ENCODE data around the gene EXTL1.
A peak's percentile ranks its signal among the peaks of the same experiment; 100 is the strongest.

EXTL1 gene

GRCh38 chr1:26044971-26045721, 23.6 kb downstream of the EXTL1 start:
- DNase-seq: no peak

DNA sequence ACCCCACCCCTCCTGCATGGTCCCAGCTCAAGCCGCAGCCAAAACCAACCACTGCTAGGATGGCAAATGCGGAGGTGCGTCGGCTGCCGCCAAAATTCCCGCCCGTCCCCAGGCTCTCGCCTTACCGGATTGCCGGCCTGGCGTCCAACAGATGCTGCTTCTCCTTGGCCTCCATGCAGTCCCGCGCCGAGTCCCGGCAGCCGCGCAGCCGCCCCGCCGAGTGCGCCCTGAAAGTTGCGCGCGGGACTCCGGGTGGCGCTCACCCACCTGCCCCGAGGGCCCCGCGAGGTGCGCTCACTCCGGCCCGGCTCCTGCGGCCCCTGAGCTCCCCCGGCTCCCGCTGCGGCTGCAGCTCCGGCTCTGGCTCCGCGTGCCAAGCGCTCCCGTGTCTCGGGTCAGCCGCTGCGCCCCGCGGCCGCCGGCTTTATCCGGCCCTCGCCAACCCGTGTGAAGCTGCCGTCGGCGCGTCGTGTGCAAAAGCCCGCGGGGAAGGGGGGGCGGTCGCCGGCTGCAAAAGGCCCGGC, 24.2 kb downstream of the EXTL1 start, which contains the start of gene SLC30A2:
Gene SLC30A2, minus strand, starts transcription at position 397 of the 524 bp plus-strand sequence. Its CDS starts 222 bp downstream, at position 175.
- DNase-seq: no peak

GRCh38 chr1:26046246-26047095, 24.9 kb downstream of the EXTL1 start:
- no peak for DNase-seq

DNA sequence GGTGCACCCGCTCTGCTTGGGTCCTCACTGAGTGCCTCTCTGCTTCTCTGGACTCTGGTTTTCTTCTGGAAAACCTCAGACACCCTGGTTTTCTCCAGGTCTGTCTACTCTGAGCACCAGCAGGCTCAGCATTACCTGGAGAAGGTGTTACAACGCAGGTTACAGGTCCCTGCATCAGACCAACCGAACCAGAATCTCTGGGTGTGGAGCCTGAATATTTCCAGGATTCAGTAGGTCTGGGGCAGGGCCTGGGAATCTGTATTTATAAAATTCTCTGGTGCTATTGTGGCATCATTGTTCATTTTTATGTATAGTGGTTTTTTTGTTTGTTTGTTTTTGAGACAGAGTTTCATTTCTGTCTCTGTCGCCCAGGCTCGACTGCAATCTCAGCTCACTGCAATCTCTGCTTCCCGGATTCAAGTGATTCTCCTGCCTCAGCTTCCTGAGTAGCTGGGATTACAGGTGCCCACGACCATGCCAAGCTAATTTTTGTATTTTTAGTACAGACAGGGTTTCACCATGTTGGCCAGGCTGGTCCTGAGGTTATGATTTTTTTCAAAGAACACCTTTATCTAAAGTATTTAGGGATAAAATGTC, 25.8 kb downstream of the EXTL1 start:
- no peak for DNase-seq

DNA sequence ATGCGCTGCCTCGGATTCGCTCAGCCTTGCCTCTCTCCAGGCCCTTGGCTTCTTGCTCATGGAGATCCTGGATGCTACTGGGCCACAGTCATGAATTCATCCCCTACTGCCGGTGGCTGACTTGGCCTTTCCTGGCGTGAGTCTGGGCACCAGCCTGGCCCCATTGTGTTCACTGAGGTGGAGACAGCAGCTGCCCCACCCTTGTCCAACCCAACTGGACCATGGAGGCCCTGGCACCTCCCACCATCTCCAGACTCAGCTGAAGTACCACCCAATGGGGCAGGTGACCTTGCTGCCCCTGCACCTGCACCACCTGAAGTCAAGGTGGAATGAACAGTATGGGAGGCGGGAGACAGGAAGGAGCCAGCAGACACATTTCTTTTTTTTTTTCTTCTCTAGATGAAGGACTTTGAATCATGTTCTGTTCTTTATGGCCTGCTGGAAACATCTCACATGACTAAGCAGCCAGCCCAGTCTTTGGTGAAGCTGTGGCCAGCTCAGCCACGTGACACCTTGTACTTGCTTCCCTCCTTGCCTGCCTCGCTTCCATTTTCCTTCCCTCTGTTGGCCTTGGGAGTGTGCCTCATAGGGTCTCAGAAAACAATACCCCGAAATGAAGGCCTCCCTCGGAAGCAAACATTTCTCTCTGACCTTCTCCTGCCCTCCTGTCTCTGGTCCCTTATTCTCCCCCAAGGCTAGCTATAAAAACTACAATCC, 28.1 kb downstream of the EXTL1 start:
- DNase-seq: peak; percentile 39

DNA sequence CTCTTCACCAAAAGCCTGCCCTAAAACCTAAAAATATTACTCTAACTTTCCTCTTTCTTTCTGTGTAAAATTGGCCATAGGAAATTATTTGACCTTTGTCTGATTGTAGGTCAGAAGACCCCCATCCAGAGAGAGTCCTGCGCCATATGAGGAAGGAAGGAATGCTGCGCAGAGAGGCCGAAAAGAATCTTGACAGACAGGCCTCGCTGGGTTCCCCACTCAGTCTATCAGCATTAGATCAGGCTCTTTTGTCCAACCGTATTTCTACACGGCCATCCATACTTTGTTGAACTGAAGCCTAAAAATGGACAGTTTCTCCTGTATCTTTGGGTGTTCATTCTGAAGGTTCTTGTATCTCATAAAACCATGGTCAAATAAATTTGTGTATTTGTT, 28.7 kb downstream of the EXTL1 start:
- DNase-seq: no peak

GRCh38 chr1:26053718-26054560, 32.4 kb downstream of the EXTL1 start:
- no peak for DNase-seq

- DNase-seq: no peak
Measured at GRCh38 chr1:26055041-26055440, 33.5 kb downstream of the EXTL1 start.

DNA sequence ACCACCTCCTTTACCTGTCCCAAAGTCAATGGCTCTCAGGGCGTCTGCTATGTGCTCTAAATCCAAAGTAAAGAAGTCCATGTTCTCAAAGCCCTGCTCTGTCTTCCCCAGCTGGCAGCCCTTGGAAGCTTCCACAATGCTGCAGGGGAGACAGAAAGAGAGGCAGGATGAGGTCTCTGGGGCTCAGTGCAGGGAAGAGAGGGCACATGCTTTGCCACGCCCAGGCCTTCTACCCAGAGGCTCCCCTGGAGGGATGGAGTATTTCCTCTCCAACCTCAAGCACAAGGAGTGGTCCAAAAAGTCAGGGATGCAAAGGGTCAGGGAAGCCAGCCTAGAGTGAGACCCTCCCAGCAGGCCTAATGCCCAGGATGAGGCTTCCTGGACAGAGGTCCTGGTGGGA, 35.6 kb downstream of the EXTL1 start:
- DNase-seq: no peak

GRCh38 chr1:26058052-26058595, 36.5 kb downstream of the EXTL1 start:
- DNase-seq: no peak

- no peak for DNase-seq
Measured at GRCh38 chr1:26059906-26060305, 38.3 kb downstream of the EXTL1 start.

- no peak for DNase-seq
Measured at GRCh38 chr1:26060832-26061574, 39.4 kb downstream of the EXTL1 start.

DNA sequence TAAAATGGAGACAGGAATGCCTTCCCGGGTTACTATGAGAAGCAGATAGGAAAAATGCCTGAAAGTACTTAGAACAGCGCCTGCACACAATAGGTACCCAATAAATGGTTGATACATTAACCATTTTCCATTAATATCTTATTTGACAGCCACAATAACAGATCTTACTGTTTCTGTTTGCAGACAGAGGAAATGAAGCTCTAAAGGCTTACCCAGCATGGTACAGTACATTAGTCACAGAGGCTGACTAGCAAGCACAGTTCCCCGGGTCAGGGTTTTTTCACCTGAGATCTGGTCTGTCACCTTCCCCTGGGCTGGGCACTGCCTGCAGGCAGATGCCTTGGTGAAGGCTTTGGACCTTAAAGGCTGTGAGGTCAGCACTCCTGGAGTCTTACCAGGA, 43.0 kb downstream of the EXTL1 start:
- no peak for DNase-seq

DNA sequence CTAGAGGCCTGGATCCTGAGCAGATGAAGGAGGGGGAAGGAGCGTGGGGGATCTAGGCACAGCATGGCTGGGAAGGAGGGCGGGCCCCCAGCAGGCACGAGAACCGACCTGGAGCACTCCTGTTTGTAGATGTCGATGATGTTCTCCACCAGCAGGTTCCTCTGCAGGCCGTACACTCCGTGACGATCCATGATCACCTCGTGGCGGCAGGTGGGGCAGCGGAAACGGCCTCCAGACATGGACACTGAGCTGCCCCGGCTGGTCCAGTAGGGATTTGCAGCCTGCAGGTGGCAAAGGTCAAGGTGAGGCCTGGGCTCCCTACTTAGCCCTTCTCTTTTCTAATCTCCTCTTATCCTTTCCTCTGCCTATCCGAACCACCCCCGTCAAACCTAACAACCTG, 44.6 kb downstream of the EXTL1 start:
- no peak for DNase-seq

DNA sequence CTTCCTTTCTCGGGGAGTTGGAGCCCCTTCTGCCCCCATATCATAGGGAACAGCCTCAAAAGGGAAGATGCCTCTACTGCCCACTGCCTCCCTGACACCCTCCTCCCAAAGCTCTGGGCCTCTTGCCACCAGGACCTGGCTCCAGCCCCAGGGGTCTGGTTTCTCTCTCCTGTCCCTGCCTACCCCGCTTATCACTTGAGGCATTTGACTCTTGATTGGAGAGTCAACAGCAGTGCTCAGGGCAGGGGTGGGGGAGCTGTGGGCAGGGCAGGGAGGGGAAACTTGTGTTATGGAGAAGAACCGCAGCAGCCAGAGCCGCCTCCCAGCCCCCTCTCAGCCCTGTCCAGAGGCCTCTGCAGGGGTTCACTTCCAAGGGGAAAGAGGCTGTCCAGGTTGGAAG, 45.3 kb downstream of the EXTL1 start:
- DNase-seq: no peak

DNA sequence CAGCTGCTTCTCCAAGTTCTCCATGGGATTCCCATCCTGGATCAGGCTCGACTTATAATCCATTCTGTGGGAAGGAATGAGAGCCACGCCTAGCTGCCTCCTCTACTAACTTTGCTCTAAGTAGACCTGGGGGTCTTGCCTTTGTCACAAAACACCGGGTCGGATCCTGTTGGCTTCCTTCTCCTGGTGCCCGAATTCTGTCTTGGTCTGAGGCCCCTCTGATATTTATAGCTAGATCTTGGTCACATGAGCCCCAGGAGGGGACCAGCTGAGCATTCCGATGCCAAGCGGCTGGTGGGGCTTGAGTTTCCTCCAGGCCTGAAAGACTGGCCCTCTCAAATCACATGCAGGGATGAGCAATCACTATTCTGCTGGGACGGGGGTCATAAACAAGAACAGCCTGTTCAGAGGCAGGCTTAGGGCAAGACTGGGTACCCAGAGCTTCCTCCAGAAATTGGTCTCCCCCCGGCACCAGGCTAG, 45.9 kb downstream of the EXTL1 start, which contains the start of gene TRIM63:
Gene TRIM63, minus strand, starts transcription at position 199 of the 480 bp plus-strand sequence. Its CDS starts 136 bp downstream, at position 63.
- no peak for DNase-seq

DNA sequence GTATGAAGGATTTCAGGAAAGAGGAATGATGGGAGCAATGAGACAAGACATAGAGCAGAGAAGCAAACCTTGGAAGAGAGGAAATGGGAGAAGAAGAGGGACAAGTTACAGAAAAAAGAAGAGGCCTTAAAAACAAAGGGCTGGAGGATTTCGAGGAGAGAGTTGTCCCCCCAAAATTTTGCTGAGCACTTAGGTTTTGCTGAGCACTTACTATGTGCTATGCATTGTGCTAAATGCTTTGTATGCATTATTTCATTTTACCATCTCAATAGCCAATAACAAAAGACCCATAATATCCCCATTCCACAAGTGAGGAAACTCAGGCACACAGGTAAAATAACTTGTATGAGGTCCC, 48.3 kb downstream of the EXTL1 start:
- no peak for DNase-seq

- no peak for DNase-seq
Measured at GRCh38 chr1:26070296-26070962, 48.9 kb downstream of the EXTL1 start.

DNA sequence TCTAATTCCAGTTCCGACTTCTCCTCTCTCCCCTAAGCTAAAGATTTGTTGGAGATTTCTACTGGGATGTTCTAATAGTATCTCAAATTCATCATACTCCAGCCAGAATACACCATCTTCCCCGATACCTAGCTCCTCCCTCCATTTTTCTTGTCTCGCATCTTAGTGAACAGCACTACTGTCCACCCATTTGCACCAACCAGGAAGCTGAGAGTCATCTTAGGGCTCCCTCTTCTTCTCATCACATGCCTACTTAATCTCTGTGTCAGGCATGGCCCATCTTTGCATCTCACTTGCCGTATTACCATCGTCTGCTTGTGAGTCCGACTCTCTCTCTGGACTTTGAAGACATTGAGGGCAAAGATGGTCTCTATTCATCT, 49.4 kb downstream of the EXTL1 start:
- DNase-seq: no peak

GRCh38 chr1:26072305-26072704, 50.7 kb downstream of the EXTL1 start:
- no peak for DNase-seq
